Stimulated activated naive B cell treated with anti-CD40 and anti-IgM and Interleukin-4, amounts not matched to agents 10 μg/mL and 1 μg/mL and 100 μg/mL, for 72 hours (primary cell): Measurements from ENCODE around the gene SMKR1.
A peak's percentile ranks its signal among the peaks of the same experiment; 100 is the strongest.
"Not testable (repeated sequence)": the region's sequence is repeated elsewhere in the genome, so short reads cannot be mapped to it uniquely, and the experiment has no call there.

Experiments
- ATAC-seq, 2 donors: fragments of 150-1000 bp; cut with Tn5 transposase; replicated peaks; 2 replicates each; pipeline ENCODE4 v1.10.0; 2021; ENCODE audit warnings: moderate library complexity in 1 of 2
- DNase-seq: peaks from one replicate; pipeline ENCODE4 v3.0.0; 2021
- H3K27ac Mint-ChIP-seq: one replicate; pipeline ENCODE4 v1.8.0; 2022; ENCODE audit warnings: mild to moderate bottlenecking, mixed read lengths
- H3K27me3 Mint-ChIP-seq, 2 donors: one replicate each; pipeline ENCODE4 v1.8.0; 2022; ENCODE audit warnings: mixed read lengths in 2 of 2
- H3K36me3 Mint-ChIP-seq, 2 donors: one replicate each; pipeline ENCODE4 v1.8.0; 2022; ENCODE audit warnings: mixed read lengths in 2 of 2, mild to moderate bottlenecking in 1 of 2
- H3K4me1 Mint-ChIP-seq, 2 donors: one replicate each; pipeline ENCODE4 v1.8.0; 2022; ENCODE audit warnings: mixed read lengths in 2 of 2, mild to moderate bottlenecking in 1 of 2
- H3K4me3 Mint-ChIP-seq, 2 donors: one replicate each; pipeline ENCODE4 v1.8.0; 2022; ENCODE audit warnings: mild to moderate bottlenecking in 2 of 2, mixed read lengths in 2 of 2, moderate library complexity in 1 of 2
- H3K9me3 Mint-ChIP-seq, 2 donors: one replicate each; pipeline ENCODE4 v1.8.0; 2022; ENCODE audit warnings: mixed read lengths in 2 of 2, mild to moderate bottlenecking in 1 of 2

Gene SMKR1

GRCh38 chr7:129525225-129525862 lies 23.0 kb downstream of the SMKR1 start:
- Mint-ChIP-seq H3K36me3 (no peaks in the 10 kb centered on the region), H3K9me3 (no peaks in the 10 kb centered on the region), H3K4me1 (no peaks in the 10 kb centered on the region), H3K27ac (no peak overlapping the region), H3K27me3 (peaks cover 26 to 38% of the 10 kb centered on the region in 2 donors), H3K4me3 (no peak overlapping the region)
- DNase-seq (no peak), ATAC-seq (no peak)

GRCh38 chr7:129529643-129530042 lies 27.3 kb downstream of the SMKR1 start:
- Mint-ChIP-seq H3K27me3 (peaks cover 24 to 26% of the 10 kb centered on the region in 2 donors), H3K9me3 (no peaks in the 10 kb centered on the region), H3K4me1 (no peaks in the 10 kb centered on the region), H3K4me3 (no peak overlapping the region), H3K36me3 (no peaks in the 10 kb centered on the region), H3K27ac (no peak overlapping the region)
- ATAC-seq (no peak), DNase-seq (no peak)

GRCh38 chr7:129530795-129531391 lies 28.6 kb downstream of the SMKR1 start:
- ATAC-seq (peak; percentile 92 to 97), DNase-seq (no peak)
- Mint-ChIP-seq H3K27me3 (peaks cover 14 to 18% of the 10 kb centered on the region in 2 donors), H3K36me3 (no peaks in the 10 kb centered on the region), H3K9me3 (no peaks in the 10 kb centered on the region), H3K4me3 (no peak overlapping the region), H3K4me1 (peaks cover 0 to 2% of the 10 kb centered on the region in 2 donors), H3K27ac (no peak overlapping the region)

- no peaks in the 10 kb centered on the region for H3K36me3 Mint-ChIP-seq
- ATAC-seq (no peak), DNase-seq (no peak)
- peaks cover 2 to 7% of the 10 kb centered on the region in 2 donors for H3K4me1 Mint-ChIP-seq
- H3K27ac Mint-ChIP-seq, result no peak overlapping the region
- peaks cover 14 to 16% of the 10 kb centered on the region in 2 donors for H3K27me3 Mint-ChIP-seq
- no peak overlapping the region for H3K4me3 Mint-ChIP-seq
- no peaks in the 10 kb centered on the region for H3K9me3 Mint-ChIP-seq
Observed at GRCh38 chr7:129531721-129532120, 29.4 kb downstream of the SMKR1 start.

GRCh38 chr7:129532375-129532774 lies 30.0 kb downstream of the SMKR1 start:
- no peak overlapping the region for H3K27ac Mint-ChIP-seq
- peaks cover 2 to 7% of the 10 kb centered on the region in 2 donors for H3K4me1 Mint-ChIP-seq
- H3K4me3 Mint-ChIP-seq, result no peak overlapping the region
- no peaks in the 10 kb centered on the region for H3K36me3 Mint-ChIP-seq
- H3K27me3 Mint-ChIP-seq, result peaks cover 10 to 14% of the 10 kb centered on the region in 2 donors
- ATAC-seq (no peak), DNase-seq (no peak)
- H3K9me3 Mint-ChIP-seq, result no peaks in the 10 kb centered on the region

GRCh38 chr7:129534558-129535274 lies 32.4 kb downstream of the SMKR1 start:
- not testable (repeated sequence) for ATAC-seq, H3K4me1 Mint-ChIP-seq, H3K27ac Mint-ChIP-seq, H3K36me3 Mint-ChIP-seq, DNase-seq, H3K4me3 Mint-ChIP-seq, H3K9me3 Mint-ChIP-seq
- peaks cover 10 to 14% of the 10 kb centered on the region in 2 donors for H3K27me3 Mint-ChIP-seq

GRCh38 chr7:129535896-129536295 lies 33.6 kb downstream of the SMKR1 start:
- no peak for ATAC-seq
- no peak for DNase-seq
- no peak overlapping the region for H3K4me3 Mint-ChIP-seq
- H3K36me3 Mint-ChIP-seq, result no peaks in the 10 kb centered on the region
- H3K27ac Mint-ChIP-seq, result no peak overlapping the region
- H3K9me3 Mint-ChIP-seq, result peaks cover 0 to 2% of the 10 kb centered on the region in 2 donors
- H3K27me3 Mint-ChIP-seq, result peaks cover 12 to 15% of the 10 kb centered on the region in 2 donors
- peaks cover 2 to 7% of the 10 kb centered on the region in 2 donors for H3K4me1 Mint-ChIP-seq

GRCh38 chr7:129536323-129536722 lies 34.0 kb downstream of the SMKR1 start:
- H3K27ac Mint-ChIP-seq, result no peak overlapping the region
- peaks cover 0 to 2% of the 10 kb centered on the region in 2 donors for H3K9me3 Mint-ChIP-seq
- H3K27me3 Mint-ChIP-seq, result peaks cover 17 to 20% of the 10 kb centered on the region in 2 donors
- peaks cover 2 to 7% of the 10 kb centered on the region in 2 donors for H3K4me1 Mint-ChIP-seq
- H3K36me3 Mint-ChIP-seq, result no peaks in the 10 kb centered on the region
- DNase-seq, result no peak
- H3K4me3 Mint-ChIP-seq, result no peak overlapping the region
- ATAC-seq, result peak in 1 of 2 donors; percentile 20

GRCh38 chr7:129538790-129539189 lies 36.5 kb downstream of the SMKR1 start:
- H3K27ac Mint-ChIP-seq, result no peak overlapping the region
- no peak overlapping the region for H3K4me3 Mint-ChIP-seq
- peaks cover 14 to 20% of the 10 kb centered on the region in 2 donors for H3K27me3 Mint-ChIP-seq
- no peaks in the 10 kb centered on the region for H3K36me3 Mint-ChIP-seq
- ATAC-seq (peak; percentile 88), DNase-seq (no peak)
- H3K9me3 Mint-ChIP-seq, result peaks cover 0 to 2% of the 10 kb centered on the region in 2 donors
- H3K4me1 Mint-ChIP-seq, result peaks cover 2 to 7% of the 10 kb centered on the region in 2 donors

- Mint-ChIP-seq H3K9me3 (peaks cover 0 to 2% of the 10 kb centered on the region in 2 donors), H3K4me3 (no peak overlapping the region), H3K36me3 (no peaks in the 10 kb centered on the region), H3K27me3 (peaks cover 14 to 20% of the 10 kb centered on the region in 2 donors), H3K27ac (no peak overlapping the region), H3K4me1 (peaks cover 2 to 7% of the 10 kb centered on the region in 2 donors)
- ATAC-seq (no peak), DNase-seq (no peak)
Observed at GRCh38 chr7:129540340-129540739, 38.0 kb downstream of the SMKR1 start.

GRCh38 chr7:129544700-129545099 lies 42.4 kb downstream of the SMKR1 start:
- ATAC-seq (no peak), DNase-seq (no peak)
- Mint-ChIP-seq H3K4me3 (no peak overlapping the region), H3K27me3 (peaks cover 14 to 20% of the 10 kb centered on the region in 2 donors), H3K36me3 (no peaks in the 10 kb centered on the region), H3K27ac (no peak overlapping the region), H3K9me3 (peaks cover 0 to under 1% of the 10 kb centered on the region in 2 donors), H3K4me1 (no peaks in the 10 kb centered on the region)

- ATAC-seq (no peak), DNase-seq (no peak)
- H3K4me1 Mint-ChIP-seq, result peaks cover 3 to 5% of the 10 kb centered on the region in 2 donors
- H3K4me3 Mint-ChIP-seq, result no peak overlapping the region
- peaks cover 9 to 16% of the 10 kb centered on the region in 2 donors for H3K27me3 Mint-ChIP-seq
- no peak overlapping the region for H3K27ac Mint-ChIP-seq
- no peaks in the 10 kb centered on the region for H3K9me3 Mint-ChIP-seq
- H3K36me3 Mint-ChIP-seq, result no peaks in the 10 kb centered on the region
Observed at GRCh38 chr7:129550693-129551360, 48.5 kb downstream of the SMKR1 start.

- ATAC-seq (peak; percentile 77 to 81), DNase-seq (no peak)
- Mint-ChIP-seq H3K4me1 (peaks cover 3 to 5% of the 10 kb centered on the region in 2 donors), H3K27ac (peak overlapping the region; percentile 17), H3K4me3 (no peak overlapping the region), H3K27me3 (peaks cover 13 to 16% of the 10 kb centered on the region in 2 donors), H3K36me3 (no peaks in the 10 kb centered on the region), H3K9me3 (no peaks in the 10 kb centered on the region)
Observed at GRCh38 chr7:129553899-129554461, 51.6 kb downstream of the SMKR1 start.

GRCh38 chr7:129556607-129557133 lies 54.3 kb downstream of the SMKR1 start:
- H3K27ac Mint-ChIP-seq, result no peak overlapping the region

More at GRCh38 chr7:129556607-129557133, 54.3 kb downstream of the SMKR1 start:
- H3K4me3 Mint-ChIP-seq, result no peak overlapping the region
- no peaks in the 10 kb centered on the region for H3K36me3 Mint-ChIP-seq
- DNase-seq, result no peak
- peaks cover 23 to 34% of the 10 kb centered on the region in 2 donors for H3K27me3 Mint-ChIP-seq
- ATAC-seq, result no peak
- no peaks in the 10 kb centered on the region for H3K9me3 Mint-ChIP-seq
- peaks cover 3 to 5% of the 10 kb centered on the region in 2 donors for H3K4me1 Mint-ChIP-seq
